Stimulated activated memory B cell treated with anti-CD40 and anti-IgM and Interleukin-4, amounts not matched to agents 10 μg/mL and 1 μg/mL and 100 μg/mL, for 72 hours (primary cell): ENCODE measurements around the gene ARAP2.

ENCODE experiments used
- ATAC-seq: fragments of 150-1000 bp; cut with Tn5 transposase; 2 replicates; pipeline ENCODE4 v1.10.0; 2021
- H3K27ac Mint-ChIP-seq: one replicate; pipeline ENCODE4 v1.8.0; 2022; ENCODE audit warnings: mild to moderate bottlenecking, mixed read lengths
- H3K27me3 Mint-ChIP-seq: one replicate; pipeline ENCODE4 v1.8.0; 2022; ENCODE audit warnings: mixed read lengths
- H3K36me3 Mint-ChIP-seq: one replicate; pipeline ENCODE4 v1.8.0; 2022; ENCODE audit warnings: mixed read lengths
- H3K4me1 Mint-ChIP-seq: one replicate; pipeline ENCODE4 v1.8.0; 2022; ENCODE audit warnings: mixed read lengths
- H3K4me3 Mint-ChIP-seq: one replicate; pipeline ENCODE4 v1.8.0; 2022; ENCODE audit warnings: mild to moderate bottlenecking, moderate library complexity, mixed read lengths
- H3K9me3 Mint-ChIP-seq: one replicate; pipeline ENCODE4 v1.8.0; 2022; ENCODE audit warnings: mixed read lengths

ARAP2 gene, protein sequence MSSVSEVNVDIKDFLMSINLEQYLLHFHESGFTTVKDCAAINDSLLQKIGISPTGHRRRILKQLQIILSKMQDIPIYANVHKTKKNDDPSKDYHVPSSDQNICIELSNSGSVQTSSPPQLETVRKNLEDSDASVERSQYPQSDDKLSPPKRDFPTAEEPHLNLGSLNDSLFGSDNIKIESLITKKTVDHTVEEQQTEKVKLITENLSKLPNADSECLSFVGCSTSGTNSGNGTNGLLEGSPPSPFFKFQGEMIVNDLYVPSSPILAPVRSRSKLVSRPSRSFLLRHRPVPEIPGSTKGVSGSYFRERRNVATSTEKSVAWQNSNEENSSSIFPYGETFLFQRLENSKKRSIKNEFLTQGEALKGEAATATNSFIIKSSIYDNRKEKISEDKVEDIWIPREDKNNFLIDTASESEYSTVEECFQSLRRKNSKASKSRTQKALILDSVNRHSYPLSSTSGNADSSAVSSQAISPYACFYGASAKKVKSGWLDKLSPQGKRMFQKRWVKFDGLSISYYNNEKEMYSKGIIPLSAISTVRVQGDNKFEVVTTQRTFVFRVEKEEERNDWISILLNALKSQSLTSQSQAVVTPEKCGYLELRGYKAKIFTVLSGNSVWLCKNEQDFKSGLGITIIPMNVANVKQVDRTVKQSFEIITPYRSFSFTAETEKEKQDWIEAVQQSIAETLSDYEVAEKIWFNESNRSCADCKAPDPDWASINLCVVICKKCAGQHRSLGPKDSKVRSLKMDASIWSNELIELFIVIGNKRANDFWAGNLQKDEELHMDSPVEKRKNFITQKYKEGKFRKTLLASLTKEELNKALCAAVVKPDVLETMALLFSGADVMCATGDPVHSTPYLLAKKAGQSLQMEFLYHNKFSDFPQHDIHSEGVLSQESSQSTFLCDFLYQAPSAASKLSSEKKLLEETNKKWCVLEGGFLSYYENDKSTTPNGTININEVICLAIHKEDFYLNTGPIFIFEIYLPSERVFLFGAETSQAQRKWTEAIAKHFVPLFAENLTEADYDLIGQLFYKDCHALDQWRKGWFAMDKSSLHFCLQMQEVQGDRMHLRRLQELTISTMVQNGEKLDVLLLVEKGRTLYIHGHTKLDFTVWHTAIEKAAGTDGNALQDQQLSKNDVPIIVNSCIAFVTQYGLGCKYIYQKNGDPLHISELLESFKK (N-terminal part only)

DNA sequence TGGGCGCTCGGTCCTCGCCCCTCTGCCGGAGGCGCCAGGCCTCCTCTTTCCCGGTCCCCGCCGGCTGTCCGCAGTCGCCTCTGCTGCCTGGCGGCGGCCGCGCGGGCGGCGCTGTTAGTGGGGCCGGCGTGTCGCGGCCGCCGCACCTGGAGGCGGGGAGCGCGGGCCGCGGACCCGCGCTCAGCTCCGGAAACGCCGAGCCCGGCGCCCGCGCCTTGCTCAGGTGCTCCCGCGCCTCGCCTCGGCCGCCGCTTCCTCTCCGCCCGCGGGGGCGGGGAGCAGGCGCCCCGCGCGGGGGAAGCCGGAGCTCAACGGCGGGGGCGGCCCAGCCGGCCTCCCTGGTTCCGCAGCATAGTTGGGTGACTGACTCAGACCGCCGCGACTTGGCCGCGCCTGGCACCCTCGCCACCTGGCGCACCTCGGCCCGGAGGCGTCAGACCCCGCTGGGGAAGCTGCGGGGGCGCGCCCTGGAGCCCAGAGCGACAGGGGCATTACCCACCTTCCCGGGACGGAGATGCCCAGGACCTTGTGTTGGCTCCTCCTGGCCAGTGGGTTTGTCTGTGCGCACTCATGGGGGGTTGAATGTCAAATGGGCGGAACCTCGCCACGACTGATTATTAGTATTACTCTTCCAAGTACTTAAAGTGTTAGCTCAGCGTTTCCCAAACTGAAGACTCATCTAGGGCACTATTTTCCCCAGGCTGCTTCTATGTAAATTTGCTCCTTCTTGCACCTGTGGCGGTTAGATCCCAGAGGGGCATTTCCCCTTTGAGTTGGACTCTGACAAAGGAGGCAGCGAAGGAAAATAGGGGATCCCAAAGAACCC lies at the start of gene ARAP2:
ARAP2 (minus strand) TSS at position 258 of the 826 bp plus-strand sequence. CDS start 15,028 bp downstream, outside the sequence.
- H3K9me3 Mint-ChIP-seq, result no peaks in the 10 kb centered on the region
- ATAC-seq, result peak; percentile 89
- peak within 1 kb of the TSS; percentile 92 for H3K4me3 Mint-ChIP-seq
- peak within 1 kb of the TSS; percentile 92 for H3K27ac Mint-ChIP-seq
- peaks cover 4% of the 10 kb centered on the region for H3K36me3 Mint-ChIP-seq
- H3K4me1 Mint-ChIP-seq, result peaks cover 42% of the 10 kb centered on the region
- no peaks in the 10 kb centered on the region for H3K27me3 Mint-ChIP-seq

DNA sequence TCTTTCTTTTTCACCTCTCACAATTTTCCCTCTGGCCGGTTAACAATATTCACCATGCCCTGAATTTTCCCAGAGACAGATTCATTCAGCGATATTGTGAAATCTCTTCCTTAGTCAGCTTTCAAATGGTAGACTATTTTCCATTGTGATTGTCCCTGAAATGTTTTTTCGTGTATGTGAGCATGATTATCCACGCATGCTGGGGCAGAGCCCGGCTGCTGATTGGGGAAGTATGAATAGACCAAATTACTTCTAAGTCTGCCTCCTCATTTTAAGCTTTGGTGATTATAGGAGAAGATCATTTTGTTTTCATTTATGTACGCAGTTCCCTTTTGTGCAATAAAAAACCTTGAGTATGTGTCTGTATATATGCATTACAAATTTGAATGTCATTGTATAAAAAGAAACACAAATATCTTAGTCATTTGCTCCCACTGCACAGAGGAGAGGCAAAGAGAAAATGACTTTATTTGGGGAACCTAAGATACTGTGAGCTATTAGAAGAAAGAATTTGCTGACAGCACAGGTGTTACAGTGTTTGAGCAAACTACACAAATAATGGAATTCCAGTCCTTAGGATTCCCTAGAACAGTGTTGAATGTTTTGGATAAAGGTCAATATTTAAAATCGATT lies 48.4 kb upstream of the ARAP2 start:
- H3K9me3 Mint-ChIP-seq, result peaks cover 1% of the 10 kb centered on the region
- no peaks in the 10 kb centered on the region for H3K36me3 Mint-ChIP-seq
- no peaks in the 10 kb centered on the region for H3K27me3 Mint-ChIP-seq
- no peak overlapping the region for H3K27ac Mint-ChIP-seq
- H3K4me1 Mint-ChIP-seq, result peaks cover 12% of the 10 kb centered on the region
- H3K4me3 Mint-ChIP-seq, result no peak overlapping the region
- no peak for ATAC-seq

DNA sequence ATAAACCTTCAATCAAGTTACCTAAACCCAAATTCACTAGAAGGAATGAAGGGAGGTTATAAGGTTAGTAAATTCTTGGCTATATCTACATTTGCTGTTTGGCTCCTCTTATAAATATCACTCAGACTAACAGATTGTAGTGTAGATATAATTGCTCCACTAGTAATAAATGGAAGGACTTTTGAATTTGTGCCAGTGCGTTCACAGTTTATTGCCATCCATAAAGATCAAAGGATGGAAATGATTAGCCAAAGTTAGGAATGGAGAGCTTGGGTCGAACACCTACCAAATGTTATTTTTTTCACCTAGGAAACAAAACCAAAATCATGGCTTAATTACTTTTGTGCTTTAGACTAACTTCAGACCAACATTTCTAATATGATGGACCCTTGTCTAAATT lies 46.3 kb upstream of the ARAP2 start:
- Mint-ChIP-seq H3K4me3 (no peak overlapping the region), H3K36me3 (no peaks in the 10 kb centered on the region), H3K27ac (no peak overlapping the region), H3K4me1 (peaks cover 21% of the 10 kb centered on the region), H3K27me3 (no peaks in the 10 kb centered on the region), H3K9me3 (peaks cover 8% of the 10 kb centered on the region)
- no peak for ATAC-seq

DNA sequence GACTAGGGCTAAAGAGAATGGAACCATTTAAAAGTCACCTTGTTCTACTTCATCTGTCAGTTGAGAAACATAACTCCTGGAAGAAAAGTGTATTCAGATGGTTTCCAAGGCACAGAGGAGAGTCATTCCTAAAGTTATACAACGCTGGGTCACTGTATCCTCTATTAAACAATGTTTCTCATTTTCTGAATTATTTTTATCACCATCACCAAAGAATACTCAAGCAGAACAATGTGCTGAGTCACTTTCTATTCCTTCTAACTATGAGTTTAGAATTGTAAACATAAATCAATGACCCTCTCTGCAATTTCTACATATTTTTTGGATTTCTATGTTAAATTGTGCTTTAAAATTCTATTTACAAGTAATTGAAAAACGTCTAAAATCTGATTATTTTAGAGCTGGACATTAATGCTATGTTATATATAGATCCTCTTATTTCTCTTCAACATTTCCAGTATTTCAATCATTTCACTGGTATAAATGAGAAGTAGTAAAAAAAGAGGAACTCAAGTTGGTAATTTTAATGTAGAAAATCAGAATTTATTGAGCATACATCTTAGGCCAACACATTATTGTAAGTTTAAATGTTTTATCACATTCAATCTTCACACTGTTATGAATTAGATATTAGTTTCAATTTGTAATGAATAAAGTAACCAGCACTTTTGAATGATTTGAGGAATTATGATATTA lies 44.6 kb upstream of the ARAP2 start:
- no peak for ATAC-seq
- H3K4me1 Mint-ChIP-seq, result peaks cover 29% of the 10 kb centered on the region
- no peak overlapping the region for H3K4me3 Mint-ChIP-seq
- no peaks in the 10 kb centered on the region for H3K27me3 Mint-ChIP-seq
- H3K9me3 Mint-ChIP-seq, result peaks cover 8% of the 10 kb centered on the region
- no peak overlapping the region for H3K27ac Mint-ChIP-seq
- H3K36me3 Mint-ChIP-seq, result no peaks in the 10 kb centered on the region

DNA sequence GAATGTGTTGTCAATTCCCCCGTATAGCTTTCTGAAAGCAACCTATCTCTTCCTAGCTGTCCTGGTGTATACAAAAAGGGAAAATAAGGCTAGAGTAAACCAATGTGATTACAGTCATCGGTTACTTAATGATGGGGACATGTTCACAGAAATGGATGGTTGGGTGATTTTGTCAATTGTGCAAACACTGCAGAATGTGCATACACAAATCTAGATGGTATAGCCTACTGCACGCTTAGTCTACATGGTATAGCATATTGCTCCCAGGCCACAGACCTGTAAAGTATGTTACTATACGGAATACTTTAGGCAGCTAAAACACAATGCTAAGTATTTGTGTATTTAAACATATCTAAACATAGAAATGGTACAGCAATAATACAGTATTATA lies 42.2 kb upstream of the ARAP2 start:
- H3K9me3 Mint-ChIP-seq, result peaks cover 8% of the 10 kb centered on the region
- H3K4me1 Mint-ChIP-seq, result peaks cover 17% of the 10 kb centered on the region
- no peak overlapping the region for H3K4me3 Mint-ChIP-seq
- H3K27ac Mint-ChIP-seq, result peak overlapping the region; percentile 83
- H3K27me3 Mint-ChIP-seq, result no peaks in the 10 kb centered on the region
- no peaks in the 10 kb centered on the region for H3K36me3 Mint-ChIP-seq
- ATAC-seq, result no peak

DNA sequence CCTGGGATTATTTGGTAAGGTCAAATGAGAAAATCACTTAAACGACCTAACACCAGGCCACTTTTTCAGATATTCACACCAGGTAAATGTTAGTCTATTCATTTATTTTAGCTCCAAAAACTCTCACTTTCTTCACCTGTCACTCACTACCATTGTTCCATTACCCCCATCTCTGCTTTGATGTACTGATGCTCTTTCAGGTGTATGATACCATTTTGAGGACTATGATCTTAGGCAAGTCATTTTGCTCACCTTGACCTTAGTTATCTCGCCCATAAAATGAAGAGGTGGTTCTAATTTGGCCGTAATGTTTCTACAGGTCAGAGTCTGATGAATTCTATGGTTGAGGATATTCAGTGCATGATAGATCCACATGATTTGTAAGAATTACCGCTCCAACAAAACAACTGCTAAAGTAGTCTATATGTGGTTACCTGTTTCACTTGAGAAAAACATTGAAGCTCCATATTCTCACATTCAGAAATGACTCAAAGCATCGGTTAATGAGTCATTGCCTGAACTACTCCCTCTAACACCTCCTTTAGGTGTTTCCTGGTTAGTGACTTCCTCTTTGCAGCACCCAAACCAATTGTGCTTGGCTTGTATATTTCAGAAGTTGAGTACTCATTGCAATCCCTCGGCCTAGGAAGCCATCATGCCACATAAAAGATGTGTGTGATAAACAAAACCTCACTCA lies 41.6 kb upstream of the ARAP2 start:
- H3K27me3 Mint-ChIP-seq, result no peaks in the 10 kb centered on the region
- H3K27ac Mint-ChIP-seq, result peak overlapping the region; percentile 83
- peak overlapping the region; percentile 36 for H3K4me3 Mint-ChIP-seq
- H3K9me3 Mint-ChIP-seq, result peaks cover 8% of the 10 kb centered on the region
- H3K36me3 Mint-ChIP-seq, result no peaks in the 10 kb centered on the region
- ATAC-seq, result peak; percentile 99
- peaks cover 17% of the 10 kb centered on the region for H3K4me1 Mint-ChIP-seq

DNA sequence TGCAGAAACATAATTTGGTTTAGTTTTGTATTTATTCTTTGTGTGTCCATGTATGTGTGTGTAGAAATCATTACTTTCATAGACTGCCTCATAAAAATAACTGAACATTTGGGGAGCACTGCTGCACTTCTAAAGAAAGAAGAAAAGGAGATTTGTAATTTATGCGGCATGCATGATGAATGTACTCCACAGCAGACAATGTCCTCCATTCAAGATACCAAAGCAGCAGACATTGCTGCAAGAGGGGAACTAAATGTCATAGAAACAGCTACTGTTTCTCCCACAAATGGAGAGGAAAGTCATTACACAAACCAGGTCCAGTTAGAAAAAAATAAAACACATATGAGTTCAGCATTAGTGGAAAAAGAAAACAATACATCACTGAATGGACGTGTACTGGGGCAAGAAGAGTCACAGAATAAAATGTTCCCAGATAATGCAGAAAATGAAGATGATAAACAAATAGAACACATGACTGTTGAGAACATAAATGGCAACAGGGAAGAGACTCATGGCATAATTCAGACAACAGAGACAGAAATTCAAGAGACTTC lies 39.7 kb upstream of the ARAP2 start:
- Mint-ChIP-seq H3K27ac (no peak overlapping the region), H3K27me3 (no peaks in the 10 kb centered on the region), H3K9me3 (peaks cover 8% of the 10 kb centered on the region), H3K4me3 (no peak overlapping the region), H3K4me1 (peaks cover 24% of the 10 kb centered on the region), H3K36me3 (no peaks in the 10 kb centered on the region)
- no peak for ATAC-seq

DNA sequence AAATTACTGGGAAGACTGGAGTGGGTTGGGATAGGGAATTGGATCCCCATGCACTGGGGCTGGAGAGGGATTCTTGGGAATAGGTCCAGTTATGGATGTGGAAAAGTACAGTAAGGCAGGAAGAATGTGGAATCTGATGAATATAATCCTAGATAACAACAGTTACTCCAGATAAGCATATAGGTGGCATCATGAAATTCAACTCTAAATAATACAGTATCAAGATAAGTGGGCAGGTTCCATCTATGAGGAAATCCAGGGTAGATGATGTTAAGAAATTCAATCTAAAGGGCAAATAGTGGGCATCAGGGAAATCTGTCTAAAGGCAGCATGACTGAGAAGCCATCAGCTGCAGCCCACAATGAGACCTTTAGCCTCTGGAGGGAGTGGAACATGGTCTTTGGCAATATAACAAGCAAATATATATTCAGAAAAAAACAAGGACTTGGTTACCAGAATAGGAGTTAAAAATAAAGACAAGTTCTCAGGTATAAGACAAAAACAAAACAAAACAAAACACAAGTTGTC lies 38.3 kb upstream of the ARAP2 start:
- H3K4me3 Mint-ChIP-seq, result no peak overlapping the region
- H3K4me1 Mint-ChIP-seq, result peaks cover 30% of the 10 kb centered on the region
- H3K27ac Mint-ChIP-seq, result no peak overlapping the region
- H3K27me3 Mint-ChIP-seq, result no peaks in the 10 kb centered on the region
- no peaks in the 10 kb centered on the region for H3K36me3 Mint-ChIP-seq
- H3K9me3 Mint-ChIP-seq, result peaks cover 5% of the 10 kb centered on the region
- ATAC-seq, result no peak

DNA sequence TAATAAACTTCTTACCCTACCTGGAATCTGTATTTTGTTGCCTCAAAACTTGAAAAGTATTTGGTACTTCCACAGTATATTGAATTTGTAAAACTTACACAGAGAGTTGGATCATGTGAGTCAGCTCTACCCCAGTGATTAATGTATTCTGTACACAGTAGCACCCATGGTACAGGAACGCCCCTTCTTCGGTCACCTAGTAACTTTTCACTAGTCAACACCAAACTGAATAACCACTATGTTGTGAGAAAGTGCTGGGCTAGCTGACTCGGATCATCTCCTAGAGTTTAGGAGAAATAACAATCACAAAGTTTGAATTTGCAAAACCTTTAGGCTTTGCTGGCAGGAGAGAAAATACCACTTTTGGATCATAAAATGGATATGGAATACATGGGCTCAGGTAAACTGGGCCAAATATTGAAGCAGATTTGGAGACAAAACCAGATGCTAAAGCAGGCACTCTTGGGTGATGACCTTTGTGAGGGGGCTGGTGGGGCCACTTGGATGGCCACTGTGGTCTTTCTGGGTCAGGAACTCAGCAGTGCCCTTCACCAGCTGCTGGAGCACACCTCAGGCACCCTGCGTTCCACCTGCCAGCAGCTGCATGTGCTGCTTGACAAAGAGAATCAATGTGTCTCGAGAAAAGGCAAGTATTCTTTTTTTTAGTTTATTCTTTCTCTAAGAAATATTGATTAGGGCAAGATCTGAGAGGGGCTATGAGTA lies 37.2 kb upstream of the ARAP2 start, which contains the start of gene DTHD1:
DTHD1 (plus strand) TSS at position 233 of the 723 bp plus-strand sequence; CDS start at position 376, 143 bp downstream.
- no peak for ATAC-seq
- Mint-ChIP-seq H3K27ac (peak within 1 kb of the TSS; percentile 15), H3K9me3 (peaks cover 2% of the 10 kb centered on the region), H3K27me3 (no peaks in the 10 kb centered on the region), H3K4me3 (no peak within 1 kb of the TSS), H3K4me1 (peaks cover 30% of the 10 kb centered on the region), H3K36me3 (no peaks in the 10 kb centered on the region)

DNA sequence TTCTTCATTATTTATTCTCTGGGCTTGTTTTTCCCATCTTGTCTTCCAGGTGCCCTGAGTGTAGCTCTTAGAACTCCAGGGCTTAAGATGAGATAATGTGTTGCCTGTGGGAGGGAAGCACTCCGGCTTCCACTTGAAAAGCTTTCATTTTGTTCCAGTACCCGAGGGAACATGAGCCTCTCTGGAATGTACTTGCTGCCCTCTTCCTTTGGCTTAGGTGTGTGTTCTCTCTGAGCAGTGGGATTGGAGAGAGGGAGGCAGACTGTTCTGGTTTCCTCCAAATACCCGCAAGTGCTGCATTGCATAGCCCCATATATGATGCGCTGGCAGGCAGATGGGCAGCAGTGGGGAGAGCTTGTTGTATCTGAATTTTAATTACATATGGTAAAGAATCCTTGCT lies 36.2 kb upstream of the ARAP2 start:
- no peaks in the 10 kb centered on the region for H3K36me3 Mint-ChIP-seq
- H3K27me3 Mint-ChIP-seq, result no peaks in the 10 kb centered on the region
- H3K9me3 Mint-ChIP-seq, result no peaks in the 10 kb centered on the region
- H3K4me3 Mint-ChIP-seq, result no peak overlapping the region
- no peak for ATAC-seq
- H3K27ac Mint-ChIP-seq, result no peak overlapping the region
- H3K4me1 Mint-ChIP-seq, result peaks cover 20% of the 10 kb centered on the region

DNA sequence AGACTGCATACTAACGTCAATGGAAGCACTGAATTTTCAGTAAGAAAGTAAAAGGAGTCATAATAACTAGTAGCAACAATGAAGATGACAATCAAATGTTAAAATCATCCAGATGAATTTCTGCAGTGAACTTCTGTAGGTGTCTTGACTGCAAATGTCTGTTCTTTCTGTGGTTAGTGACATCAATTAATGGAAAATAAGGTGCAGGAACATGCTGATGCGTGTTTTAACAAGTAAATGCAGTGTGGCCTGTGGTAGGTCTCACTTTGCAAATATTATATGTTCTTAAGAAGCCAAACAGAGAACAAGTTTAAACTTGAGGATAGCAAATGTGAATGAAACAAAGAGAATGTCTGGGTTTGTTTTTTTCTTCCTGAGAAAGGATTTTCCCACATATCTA lies 34.5 kb upstream of the ARAP2 start:
- ATAC-seq, result no peak
- no peaks in the 10 kb centered on the region for H3K27me3 Mint-ChIP-seq
- peak overlapping the region; percentile 22 for H3K27ac Mint-ChIP-seq
- H3K4me3 Mint-ChIP-seq, result no peak overlapping the region
- no peaks in the 10 kb centered on the region for H3K36me3 Mint-ChIP-seq
- no peaks in the 10 kb centered on the region for H3K9me3 Mint-ChIP-seq
- peaks cover 13% of the 10 kb centered on the region for H3K4me1 Mint-ChIP-seq

DNA sequence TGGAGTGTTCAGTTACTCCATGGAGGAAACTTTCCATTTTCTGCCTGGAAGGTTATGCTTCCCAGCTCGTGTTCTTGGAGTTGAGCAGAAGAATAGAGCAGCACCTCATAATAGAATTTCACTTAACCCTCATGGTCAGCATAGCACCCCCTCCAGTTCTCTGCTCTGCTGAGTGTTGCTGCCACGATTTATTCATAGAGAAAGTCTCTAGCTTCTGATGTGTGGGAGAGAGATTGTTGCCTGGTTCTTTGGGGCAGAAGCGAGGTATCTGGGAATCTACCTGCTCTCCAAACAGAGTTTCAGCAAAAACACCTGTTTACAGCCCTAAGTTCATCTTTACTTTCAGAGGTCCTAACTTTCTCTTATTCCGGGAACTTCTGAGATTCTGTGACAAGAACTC lies 33.2 kb upstream of the ARAP2 start:
- H3K4me1 Mint-ChIP-seq, result peaks cover 13% of the 10 kb centered on the region
- no peak overlapping the region for H3K27ac Mint-ChIP-seq
- no peak for ATAC-seq
- no peaks in the 10 kb centered on the region for H3K27me3 Mint-ChIP-seq
- H3K9me3 Mint-ChIP-seq, result no peaks in the 10 kb centered on the region
- H3K36me3 Mint-ChIP-seq, result no peaks in the 10 kb centered on the region
- H3K4me3 Mint-ChIP-seq, result no peak overlapping the region
